ENCODE results near the gene PSMB10. TPM values are rescaled to one million over a fixed set of nuclear protein-coding genes. Genes with fewer than 3 reads are reported as not detected.

The PSMB10 gene
- total RNA-seq, 1 donor from 2014 or later = 30.1 TPM

- H3K9me3 Mint-ChIP-seq (ENCODE audit: low read depth) = no peaks in the 10 kb centered on the region
- H3K4me3 Mint-ChIP-seq (ENCODE audit: unreplicated experiment) = no peak overlapping the region
- no peaks in the 10 kb centered on the region for H3K27me3 Mint-ChIP-seq (ENCODE audit: low read depth)
- H3K36me3 Mint-ChIP-seq (ENCODE audit: low read depth) = peaks cover 3% of the 10 kb centered on the region
- no peak for TF ChIP-seq CTCF (IDR thresholded peaks at IDR 0.05)
- no peak for DNase-seq (ENCODE audit: low spot score)
- no peak overlapping the region for H3K27ac Mint-ChIP-seq (ENCODE audit: unreplicated experiment)
- peaks cover 17% of the 10 kb centered on the region for H3K4me1 Mint-ChIP-seq (ENCODE audit: low read depth)
Measured at GRCh38 chr16:67924140-67924906, 12.3 kb downstream of the PSMB10 start.

DNA sequence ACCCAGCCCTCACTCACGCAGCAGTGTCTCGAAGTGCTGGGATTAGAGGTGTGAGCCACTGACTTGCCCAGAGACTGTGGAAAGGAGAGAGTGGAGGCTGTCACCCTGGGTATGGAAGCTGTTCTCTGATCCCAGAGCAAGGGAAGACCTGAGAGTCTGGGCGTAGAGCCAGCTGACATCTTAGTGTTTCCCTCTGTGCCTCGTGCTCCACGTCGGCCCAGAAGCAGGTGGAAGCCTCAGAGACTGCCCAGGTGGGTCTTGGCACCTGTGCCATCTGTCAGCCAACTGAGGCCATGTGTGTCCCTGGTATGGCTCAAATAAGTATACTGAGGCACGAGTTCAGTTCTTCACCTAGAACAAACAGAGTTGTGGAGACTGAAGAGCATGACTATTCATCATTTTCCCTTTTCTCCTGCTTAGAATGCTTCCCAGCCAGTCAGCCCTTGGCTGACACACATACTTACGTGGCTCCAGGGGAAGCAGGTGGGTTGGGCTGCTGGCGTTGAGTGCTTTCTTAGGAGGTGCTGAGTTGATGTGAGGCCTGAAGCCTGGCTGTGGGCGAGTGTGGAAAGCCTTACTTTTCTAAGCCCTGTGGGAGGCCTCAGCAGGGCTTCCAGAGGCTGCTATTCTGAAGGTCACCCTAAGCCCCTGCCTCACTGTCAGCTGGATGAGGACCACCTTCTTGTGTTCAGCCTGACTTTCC, 13.1 kb downstream of the PSMB10 start:
- Mint-ChIP-seq H3K27me3 (ENCODE audit: low read depth) (no peaks in the 10 kb centered on the region), H3K4me3 (ENCODE audit: unreplicated experiment) (no peak overlapping the region), H3K36me3 (ENCODE audit: low read depth) (peaks cover 3% of the 10 kb centered on the region), H3K9me3 (ENCODE audit: low read depth) (no peaks in the 10 kb centered on the region), H3K4me1 (ENCODE audit: low read depth) (peaks cover 17% of the 10 kb centered on the region), H3K27ac (ENCODE audit: unreplicated experiment) (no peak overlapping the region)
- DNase-seq (ENCODE audit: low spot score) = no peak
- TF ChIP-seq CTCF (IDR thresholded peaks at IDR 0.05) = no peak

- Mint-ChIP-seq H3K4me1 (ENCODE audit: low read depth) (peaks cover 22% of the 10 kb centered on the region), H3K27ac (ENCODE audit: unreplicated experiment) (no peak overlapping the region), H3K4me3 (ENCODE audit: unreplicated experiment) (no peak overlapping the region), H3K27me3 (ENCODE audit: low read depth) (no peaks in the 10 kb centered on the region), H3K36me3 (ENCODE audit: low read depth) (peaks cover 1% of the 10 kb centered on the region), H3K9me3 (ENCODE audit: low read depth) (no peaks in the 10 kb centered on the region)
- no peak for TF ChIP-seq CTCF (IDR thresholded peaks at IDR 0.05)
- no peak for DNase-seq (ENCODE audit: low spot score)
Measured at GRCh38 chr16:67922740-67923139, 13.9 kb downstream of the PSMB10 start.

- no peaks in the 10 kb centered on the region for H3K27me3 Mint-ChIP-seq (ENCODE audit: low read depth)
- no peak for DNase-seq (ENCODE audit: low spot score)
- H3K4me3 Mint-ChIP-seq (ENCODE audit: unreplicated experiment) = no peak overlapping the region
- H3K4me1 Mint-ChIP-seq (ENCODE audit: low read depth) = peaks cover 27% of the 10 kb centered on the region
- no peak overlapping the region for H3K27ac Mint-ChIP-seq (ENCODE audit: unreplicated experiment)
- no peaks in the 10 kb centered on the region for H3K9me3 Mint-ChIP-seq (ENCODE audit: low read depth)
- TF ChIP-seq CTCF (IDR thresholded peaks at IDR 0.05) = no peak
- H3K36me3 Mint-ChIP-seq (ENCODE audit: low read depth) = peaks cover 1% of the 10 kb centered on the region
Measured at GRCh38 chr16:67922221-67922620, 14.4 kb downstream of the PSMB10 start.

DNA sequence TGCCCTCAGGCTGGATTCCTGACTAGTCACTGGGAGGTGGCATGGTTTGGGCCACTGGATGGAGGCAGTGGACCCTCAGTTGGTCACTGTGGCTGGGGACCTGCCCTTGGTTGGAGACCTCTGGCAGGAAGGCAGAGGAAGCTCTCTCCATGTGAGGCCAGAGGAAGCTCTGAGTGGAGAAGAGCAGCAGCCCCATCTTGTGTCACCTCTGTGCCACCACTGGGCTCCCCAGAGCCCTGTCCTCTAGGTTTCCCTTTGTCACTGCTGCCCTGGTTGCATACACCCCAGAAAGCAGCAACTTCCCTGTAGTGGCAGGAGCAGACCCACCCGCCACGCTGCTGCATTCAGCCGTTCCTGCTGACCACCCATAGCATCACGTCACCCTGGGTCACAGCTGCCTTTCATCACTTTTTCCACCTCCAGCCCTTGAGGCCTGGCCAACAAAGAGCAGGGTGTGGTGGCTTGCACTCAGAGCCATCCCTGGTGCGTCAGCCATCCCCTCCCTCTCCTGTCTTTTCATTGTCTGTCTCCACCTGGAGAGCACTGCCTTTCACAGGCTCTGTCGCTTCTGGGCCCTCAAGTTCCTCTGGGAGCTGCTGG, 16.9 kb downstream of the PSMB10 start:
- Mint-ChIP-seq H3K4me3 (ENCODE audit: unreplicated experiment) (no peak overlapping the region), H3K36me3 (ENCODE audit: low read depth) (peaks cover 1% of the 10 kb centered on the region), H3K4me1 (ENCODE audit: low read depth) (peaks cover 39% of the 10 kb centered on the region), H3K27me3 (ENCODE audit: low read depth) (no peaks in the 10 kb centered on the region), H3K27ac (ENCODE audit: unreplicated experiment) (no peak overlapping the region), H3K9me3 (ENCODE audit: low read depth) (no peaks in the 10 kb centered on the region)
- no peak for DNase-seq (ENCODE audit: low spot score)
- peak; percentile 19 for TF ChIP-seq CTCF (IDR thresholded peaks at IDR 0.05)

Data from chondrocyte (in vitro differentiated cells).